Tracheal epithelial cell (primary cell): ENCODE measurements around the gene SH2D1A. TPM values are rescaled to one million over a fixed set of nuclear protein-coding genes. Genes with fewer than 3 reads are reported as not detected.

Source experiments
- total RNA-seq: library from RNA; depleted of rRNA; stranded (reverse); fragments of >200 nt; gene quantifications from 2 replicates; pipeline ENCODE4 v1.2.1, GENCODE V29; 2014

The SH2D1A gene
- total RNA-seq: not detected in 2 replicates

DNA sequence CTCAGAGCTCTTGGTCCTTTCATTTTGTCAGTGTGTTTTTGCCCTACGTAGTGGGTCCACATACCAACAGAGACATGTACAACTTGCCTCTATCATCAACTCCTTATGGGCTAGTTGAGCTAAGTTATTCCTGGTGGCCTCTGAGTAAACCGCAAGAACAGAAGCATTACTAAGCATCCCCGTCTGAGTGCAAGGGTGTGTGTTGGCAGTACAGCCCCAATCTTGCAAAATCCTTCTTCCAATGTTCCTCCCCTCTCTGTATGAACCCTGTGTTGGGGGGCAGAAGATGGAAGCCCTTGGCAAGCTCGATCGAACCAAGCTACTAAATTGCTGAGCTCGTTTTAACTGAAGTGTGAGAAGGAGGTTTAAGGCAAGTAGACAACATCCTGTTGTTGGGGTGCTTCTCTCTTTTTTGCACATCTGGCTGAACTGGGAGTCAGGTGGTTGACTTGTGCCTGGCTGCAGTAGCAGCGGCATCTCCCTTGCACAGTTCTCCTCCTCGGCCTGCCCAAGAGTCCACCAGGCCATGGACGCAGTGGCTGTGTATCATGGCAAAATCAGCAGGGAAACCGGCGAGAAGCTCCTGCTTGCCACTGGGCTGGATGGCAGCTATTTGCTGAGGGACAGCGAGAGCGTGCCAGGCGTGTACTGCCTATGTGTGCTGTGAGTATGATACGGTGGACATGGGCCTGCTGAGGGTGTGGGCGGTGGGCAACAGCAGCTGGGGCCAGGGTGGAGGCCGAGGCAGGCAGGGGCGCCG lies at the start of gene SH2D1A:
Gene SH2D1A (plus strand): TSS at position 447 of the 760 bp plus-strand sequence. CDS start 80 bp downstream, at position 527.

DNA sequence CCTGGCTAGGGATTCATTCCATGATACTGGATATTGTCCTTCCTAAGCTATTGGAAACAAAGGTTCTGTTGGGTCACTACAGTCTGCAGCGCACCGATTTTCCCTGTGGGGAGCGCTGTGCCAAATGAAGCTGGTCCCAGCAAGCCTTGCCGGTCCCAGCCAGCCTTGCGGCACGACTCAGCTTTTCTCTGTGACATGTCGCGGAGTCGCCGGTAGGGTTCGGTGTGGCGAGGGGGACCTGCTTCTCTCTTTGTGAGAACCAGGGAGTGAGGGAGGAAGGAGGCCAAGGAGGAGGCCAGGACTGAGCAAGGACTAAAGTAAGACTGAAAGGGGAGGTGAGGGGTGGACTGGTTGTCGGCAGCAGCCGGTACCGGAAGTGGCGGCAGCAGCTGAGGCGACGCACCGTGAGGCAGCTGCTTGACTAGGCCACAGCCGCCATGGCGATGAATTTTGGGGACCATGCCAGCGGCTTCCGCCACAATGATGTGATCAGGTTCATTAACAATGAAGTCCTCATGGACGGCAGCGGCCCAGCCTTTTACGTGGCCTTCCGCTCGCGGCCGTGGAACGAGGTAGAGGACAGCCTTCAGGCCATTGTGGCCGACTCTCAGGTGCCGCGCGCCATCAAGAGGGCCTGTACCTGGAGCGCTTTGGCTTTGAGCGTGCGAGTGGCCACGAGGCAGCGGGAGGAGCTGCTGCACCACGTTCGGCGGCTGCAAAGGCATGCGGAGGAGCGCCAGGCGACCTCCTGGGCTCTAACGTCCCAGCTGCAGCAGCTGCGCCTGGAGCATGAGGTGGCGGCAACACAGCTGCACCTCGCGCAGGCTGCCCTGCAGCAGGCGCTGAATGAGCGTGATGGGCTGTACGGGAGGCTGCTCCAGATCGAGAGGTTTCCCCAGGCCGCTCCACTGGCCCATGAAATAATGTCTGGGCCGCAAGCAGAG lies 13.6 kb upstream of the SH2D1A start, which contains the start of gene TEX13D:
Gene TEX13D (plus strand): TSS at position 180 of the 944 bp plus-strand sequence. CDS start 258 bp downstream, at position 438.

Other genes starting within 250 kb of the SH2D1A start
- not detected in 2 replicates for gene TEX13D, start 13.9 kb upstream of the SH2D1A start, total RNA-seq